Measurements from ENCODE around the gene PGAP6.

The PGAP6 gene

DNA sequence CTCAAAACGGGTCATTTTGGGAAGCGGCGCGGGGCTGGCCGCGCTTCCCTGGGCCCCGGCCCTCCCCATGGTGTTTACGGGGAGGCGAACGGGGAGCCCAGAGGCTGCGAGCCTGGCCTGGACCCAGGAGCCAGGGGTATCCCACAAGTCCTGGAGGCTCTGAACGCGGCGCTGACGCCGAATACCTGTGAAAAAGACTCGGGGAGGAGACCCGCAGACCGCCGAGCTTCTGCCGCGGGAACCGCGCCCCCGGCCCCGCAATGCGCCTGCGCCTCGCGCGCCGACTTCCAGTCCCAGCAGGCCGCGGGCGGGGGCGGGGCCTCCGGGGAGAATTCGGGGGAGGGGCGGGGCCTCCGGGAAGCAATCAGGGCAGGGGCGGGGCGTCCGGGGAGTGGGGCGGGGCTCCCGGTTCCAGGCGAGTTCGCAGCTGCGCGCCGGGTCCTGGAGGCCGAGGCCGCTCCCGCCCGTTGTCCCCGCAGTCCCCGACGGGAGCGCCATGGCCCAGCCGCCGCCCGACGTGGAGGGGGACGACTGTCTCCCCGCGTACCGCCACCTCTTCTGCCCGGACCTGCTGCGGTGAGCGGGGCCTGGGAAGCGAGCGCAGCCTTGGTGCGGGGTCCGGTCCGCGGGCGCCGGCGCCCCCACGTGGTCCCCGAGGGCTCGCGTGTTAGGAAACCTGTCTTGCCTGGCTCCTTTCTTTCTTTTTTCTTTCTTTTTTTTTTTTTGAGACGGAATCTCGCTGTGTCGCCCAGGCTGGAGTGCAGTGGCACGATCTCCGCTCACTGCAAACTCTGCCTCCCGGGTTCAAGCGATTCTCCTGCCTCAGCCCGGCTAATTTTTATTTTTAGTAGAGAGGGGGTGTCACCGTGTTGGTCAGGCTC, 19.9 kb upstream of the PGAP6 start, which contains the start of gene DECR2:
TSS of gene DECR2 (plus strand) at position 418 of the 881 bp plus-strand sequence. CDS start at position 497, 79 bp downstream.
- POLR2A ChIA-PET (ENCODE audit: low non-redundant PET): interaction anchor here (0.6 to 1.1 kb wide), 3 partner anchors 8 to 23 kb away, joined by 3 to 6 read pairs (median 6); partner anchors contain the start of gene PGAP6
- TF ChIP-seq, protein P1, sequence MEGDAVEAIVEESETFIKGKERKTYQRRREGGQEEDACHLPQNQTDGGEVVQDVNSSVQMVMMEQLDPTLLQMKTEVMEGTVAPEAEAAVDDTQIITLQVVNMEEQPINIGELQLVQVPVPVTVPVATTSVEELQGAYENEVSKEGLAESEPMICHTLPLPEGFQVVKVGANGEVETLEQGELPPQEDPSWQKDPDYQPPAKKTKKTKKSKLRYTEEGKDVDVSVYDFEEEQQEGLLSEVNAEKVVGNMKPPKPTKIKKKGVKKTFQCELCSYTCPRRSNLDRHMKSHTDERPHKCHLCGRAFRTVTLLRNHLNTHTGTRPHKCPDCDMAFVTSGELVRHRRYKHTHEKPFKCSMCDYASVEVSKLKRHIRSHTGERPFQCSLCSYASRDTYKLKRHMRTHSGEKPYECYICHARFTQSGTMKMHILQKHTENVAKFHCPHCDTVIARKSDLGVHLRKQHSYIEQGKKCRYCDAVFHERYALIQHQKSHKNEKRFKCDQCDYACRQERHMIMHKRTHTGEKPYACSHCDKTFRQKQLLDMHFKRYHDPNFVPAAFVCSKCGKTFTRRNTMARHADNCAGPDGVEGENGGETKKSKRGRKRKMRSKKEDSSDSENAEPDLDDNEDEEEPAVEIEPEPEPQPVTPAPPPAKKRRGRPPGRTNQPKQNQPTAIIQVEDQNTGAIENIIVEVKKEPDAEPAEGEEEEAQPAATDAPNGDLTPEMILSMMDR (conservative IDR thresholded peaks at IDR 0.05; ENCODE audit: low read depth): peak; percentile 73
- CTCF ChIA-PET: interaction anchor here (0.5 to 0.9 kb wide), 4 partner anchors 16 to 80 kb away, joined by 3 to 5 read pairs (median 3); no protein-coding TSS in a partner anchor
- H3K27ac ChIP-seq: peak within 1 kb of the TSS; percentile 89
- peak; percentile 95 for DNase-seq (ENCODE audit: low spot score)

DNA sequence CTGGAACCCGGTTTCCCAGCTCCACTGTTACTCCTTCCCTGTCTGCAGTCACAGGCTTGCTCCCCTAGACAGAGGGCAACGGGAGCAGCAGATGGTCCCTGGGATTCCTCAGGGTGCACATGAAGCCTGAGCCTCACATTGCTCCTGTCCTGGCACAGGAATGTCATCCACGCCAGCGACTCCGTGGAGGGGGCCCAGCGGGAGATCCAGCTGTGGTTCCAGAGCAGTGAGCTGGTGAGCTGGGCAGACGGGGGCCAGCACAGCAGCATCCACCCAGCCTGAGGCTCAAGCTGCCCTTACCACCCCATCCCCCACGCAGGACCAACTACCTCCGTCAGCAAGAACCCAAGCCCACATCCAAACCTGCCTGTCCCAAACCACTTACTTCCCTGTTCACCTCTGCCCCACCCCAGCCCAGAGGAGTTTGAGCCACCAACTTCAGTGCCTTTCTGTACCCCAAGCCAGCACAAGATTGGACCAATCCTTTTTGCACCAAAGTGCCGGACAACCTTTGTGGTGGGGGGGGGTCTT, 18.3 kb upstream of the PGAP6 start:
- peak overlapping the region; percentile 89 for H3K27ac ChIP-seq
- TF ChIP-seq, protein P1 (conservative IDR thresholded peaks at IDR 0.05; ENCODE audit: low read depth): no peak
- ChIA-PET POLR2A (ENCODE audit: low non-redundant PET) (interaction anchor here (0.7 kb wide), 1 partner anchor 89 kb away, joined by 3 read pairs; no protein-coding TSS in a partner anchor), CTCF (no interaction called here)
- no peak for DNase-seq (ENCODE audit: low spot score)

DNA sequence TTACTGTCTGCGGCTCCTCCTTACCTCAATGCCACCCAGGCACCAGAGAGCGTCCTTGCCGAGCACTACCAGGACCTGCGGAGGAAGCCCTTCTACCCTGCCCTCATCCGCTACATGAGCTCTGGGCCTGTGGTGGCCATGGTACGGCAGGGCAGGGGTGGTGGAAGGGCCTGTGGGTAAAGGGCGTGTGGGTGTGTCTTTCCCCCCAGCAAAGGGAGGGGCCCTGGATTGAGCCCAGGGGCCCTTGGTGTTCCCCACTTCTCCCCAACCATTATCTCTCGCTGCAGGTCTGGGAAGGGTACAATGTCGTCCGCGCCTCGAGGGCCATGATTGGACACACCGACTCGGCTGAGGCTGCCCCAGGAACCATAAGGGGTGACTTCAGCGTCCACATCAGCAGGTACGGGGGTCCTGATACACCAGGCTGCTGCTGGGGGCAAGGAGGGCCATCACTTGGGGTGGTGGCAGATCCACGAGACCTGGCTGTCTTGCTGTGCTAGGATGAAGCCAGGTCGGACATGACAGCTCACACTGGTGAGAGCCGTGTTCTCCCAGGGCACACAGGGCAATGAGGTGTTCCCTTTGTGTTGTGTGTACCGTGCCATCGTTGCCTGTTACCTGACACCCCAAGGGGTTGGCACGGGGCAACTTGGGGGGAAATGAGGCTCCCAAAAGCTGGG, 17.7 kb upstream of the PGAP6 start:
- POLR2A ChIA-PET (ENCODE audit: low non-redundant PET): no interaction called here
- H3K27ac ChIP-seq: peak overlapping the region; percentile 89

DNA sequence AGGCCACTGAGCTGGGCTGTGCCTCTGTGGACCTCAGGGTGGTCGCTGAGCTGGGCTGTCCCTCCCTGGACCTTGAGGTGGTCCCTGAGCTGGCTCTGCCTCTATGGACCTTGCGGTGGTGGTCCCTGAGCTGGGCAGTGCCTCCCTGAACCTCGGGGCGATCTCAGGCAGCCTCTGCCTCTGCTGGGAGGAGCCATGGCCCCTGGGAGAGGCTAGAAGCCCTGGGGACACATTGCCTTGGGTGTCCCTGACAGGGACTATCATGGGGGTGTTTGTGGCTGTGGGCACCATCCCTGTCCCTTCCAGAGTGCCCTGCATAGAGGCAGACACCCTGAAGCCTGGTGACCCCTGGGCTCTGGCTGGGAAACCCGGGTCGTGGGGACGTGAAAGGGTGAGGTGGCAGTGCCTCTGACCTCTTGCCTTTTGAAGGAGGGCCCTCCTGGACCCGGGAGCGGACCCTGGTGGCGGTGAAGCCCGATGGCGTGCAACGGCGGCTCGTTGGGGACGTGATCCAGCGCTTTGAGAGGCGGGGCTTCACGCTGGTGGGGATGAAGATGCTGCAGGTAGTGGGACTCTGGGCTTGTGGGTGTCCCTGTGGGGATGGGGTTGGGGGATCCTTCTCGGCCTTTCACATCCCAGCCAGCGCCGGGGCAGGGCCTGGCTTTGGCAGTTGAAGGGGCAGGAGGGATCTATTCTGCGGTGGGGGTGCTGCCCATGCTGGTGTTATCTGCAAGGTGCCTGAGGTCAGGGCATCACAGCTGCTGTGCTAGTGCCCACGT, 17.0 kb upstream of the PGAP6 start:
- H3K27ac ChIP-seq: peak overlapping the region; percentile 89
- TF ChIP-seq, protein P1 (conservative IDR thresholded peaks at IDR 0.05; ENCODE audit: low read depth): no peak
- POLR2A ChIA-PET (ENCODE audit: low non-redundant PET): no interaction called here
- DNase-seq (ENCODE audit: low spot score): no peak
- CTCF ChIA-PET: interaction anchor here (1.3 kb wide), 1 partner anchor 15 kb away, joined by 5 read pairs; no protein-coding TSS in a partner anchor

More for the DNA sequence above, 17.7 kb upstream of the PGAP6 start:
- CTCF ChIA-PET: no interaction called here
- TF ChIP-seq, protein P1 (conservative IDR thresholded peaks at IDR 0.05; ENCODE audit: low read depth): no peak
- no peak for DNase-seq (ENCODE audit: low spot score)

DNA sequence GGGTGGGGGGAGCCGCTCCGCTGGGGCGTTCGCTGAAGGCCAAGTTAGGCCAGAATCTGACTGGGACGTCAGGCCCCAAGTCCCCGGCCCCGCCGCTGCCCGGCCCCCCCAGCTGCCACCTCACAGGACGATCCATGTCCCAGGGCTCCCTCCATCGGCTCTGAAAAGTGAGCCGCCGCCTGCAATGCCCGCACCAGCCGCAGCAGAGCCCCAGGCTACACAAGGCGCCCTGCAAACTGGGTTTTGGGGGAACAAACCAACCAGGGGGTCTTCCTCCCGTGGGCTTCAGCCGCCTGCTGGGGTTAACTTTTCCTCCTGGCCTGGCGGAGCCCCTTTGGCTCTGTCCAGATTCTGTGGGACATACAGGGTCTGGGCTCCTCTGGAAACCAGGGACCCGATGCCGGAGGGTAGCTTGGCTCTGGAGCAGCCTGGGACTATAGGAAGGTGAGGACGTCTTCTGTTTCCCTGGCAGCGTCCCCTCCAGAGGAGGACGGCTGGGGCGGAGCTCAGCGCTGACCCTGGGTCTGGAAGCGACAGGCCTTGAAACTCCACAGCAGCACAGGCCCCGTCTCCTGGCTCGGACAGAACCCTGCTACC, 16.1 kb upstream of the PGAP6 start:
- peak overlapping the region; percentile 89 for H3K27ac ChIP-seq
- TF ChIP-seq, protein P1 (conservative IDR thresholded peaks at IDR 0.05; ENCODE audit: low read depth): peak; percentile 39; the same call in 1 of the 2 replicates
- peak; percentile 56 for DNase-seq (ENCODE audit: low spot score)
- CTCF ChIA-PET: interaction anchor here (1.3 kb wide), 1 partner anchor 15 kb away, joined by 5 read pairs; no protein-coding TSS in a partner anchor
- POLR2A ChIA-PET (ENCODE audit: low non-redundant PET): no interaction called here

Measured in RWPE1 (cell line).